Liver (tissue), 9 donors: Measurements from ENCODE around the gene LONRF2. TPM values are rescaled to one million over a fixed set of nuclear protein-coding genes. Genes with fewer than 3 reads are reported as not detected.
A peak's percentile ranks its signal among the peaks of the same experiment; 100 is the strongest.

Experiments
- DNase-seq: peaks from one replicate; pipeline ENCODE4 v3.0.0-alpha.2; 2017; ENCODE audit warnings: low spot score
- H3K27ac ChIP-seq, 2 donors: one replicate each; pipeline ENCODE4 v1.7.0; 2013; ENCODE audit warnings: inconsistent platforms in 2 of 2, low read length in 2 of 2, control low read depth in 1 of 2, low read depth in 1 of 2, mild to moderate bottlenecking in 1 of 2
- H3K27me3 ChIP-seq, 4 donors: one replicate each; pipeline versions ENCODE4 v1.6.1 to v1.7.0; 2013; ENCODE audit warnings: low read length in 3 of 4, inconsistent platforms in 1 of 4, mild to moderate bottlenecking in 1 of 4, moderate library complexity in 1 of 4; ENCODE audit not compliant: control insufficient read depth in 4 of 4, insufficient read depth in 4 of 4
- H3K36me3 ChIP-seq, 4 donors: one replicate each; pipeline versions ENCODE4 v1.6.1 to v1.7.0; 2013; ENCODE audit warnings: low read length in 3 of 4, mild to moderate bottlenecking in 3 of 4, low read depth in 1 of 4, moderate library complexity in 1 of 4; ENCODE audit not compliant: control insufficient read depth in 4 of 4, insufficient read depth in 3 of 4
- H3K4me1 ChIP-seq, 4 donors: one replicate each; pipeline versions ENCODE4 v1.6.1 to v1.7.0; 2013; ENCODE audit warnings: low read length in 3 of 4, mild to moderate bottlenecking in 3 of 4, moderate library complexity in 1 of 4; ENCODE audit not compliant: control insufficient read depth in 4 of 4, insufficient read depth in 4 of 4
- H3K4me3 ChIP-seq, 3 donors: one replicate each; pipeline versions ENCODE4 v1.6.1 to v1.7.0; 2013; ENCODE audit warnings: low read length in 3 of 3, control low read depth in 1 of 3, low read depth in 1 of 3, mild to moderate bottlenecking in 1 of 3
- H3K9ac ChIP-seq, 2 donors: one replicate each; pipeline ENCODE4 v1.7.0; 2013; ENCODE audit warnings: low read length in 2 of 2, mild to moderate bottlenecking in 2 of 2, moderate library complexity in 2 of 2, control low read depth in 1 of 2, low read depth in 1 of 2
- H3K9me3 ChIP-seq, 4 donors: one replicate each; pipeline versions ENCODE4 v1.6.1 to v1.7.0; 2013; ENCODE audit warnings: low read length in 3 of 4; ENCODE audit not compliant: control insufficient read depth in 4 of 4
- ATF3 ChIP-seq: IDR thresholded peaks from 2 replicates; pipeline ENCODE4 v1.6.1; 2016; ENCODE audit warnings: antibody characterized with exemption
- CTCF ChIP-seq: fragments of 150-350 bp; IDR thresholded peaks from 2 replicates; pipeline ENCODE4 v1.5.1; 2017; ENCODE audit warnings: improper control_type of control experiment, low read depth, low read length; ENCODE audit not compliant: missing input control
- EGR1 ChIP-seq, 2 donors: IDR thresholded peaks; 2 replicates each; pipeline ENCODE4 v1.6.1; 2016 to 2018; ENCODE audit warnings: antibody characterized with exemption in 2 of 2, low read depth in 2 of 2
- FOXA1 ChIP-seq: IDR thresholded peaks from 2 replicates; pipeline ENCODE4 v1.6.1; 2016; ENCODE audit warnings: antibody characterized with exemption
- GABPA ChIP-seq, 2 donors: IDR thresholded peaks in 1 of 2; conservative IDR thresholded peaks in 1 of 2; 2 replicates each; pipeline ENCODE4 v1.6.1; 2016; ENCODE audit warnings: antibody characterized with exemption in 2 of 2, mild to moderate bottlenecking in 1 of 2, moderate library complexity in 1 of 2
- HNF4G ChIP-seq: IDR thresholded peaks from 2 replicates; pipeline ENCODE4 v1.6.1; 2016; ENCODE audit warnings: antibody characterized with exemption
- JUND ChIP-seq, 2 donors: IDR thresholded peaks; 2 replicates each; pipeline ENCODE4 v1.6.1; 2016; ENCODE audit warnings: antibody characterized with exemption in 2 of 2
- MAX ChIP-seq: IDR thresholded peaks from 2 replicates; pipeline ENCODE4 v1.6.1; 2016; ENCODE audit warnings: antibody characterized with exemption
- RAD21 ChIP-seq, 2 donors: IDR thresholded peaks; 2 replicates each; pipeline ENCODE4 v1.6.1; 2016; ENCODE audit warnings: antibody characterized with exemption in 2 of 2, mild to moderate bottlenecking in 2 of 2
- REST ChIP-seq: IDR thresholded peaks from 2 replicates; pipeline ENCODE4 v1.6.1; 2016; ENCODE audit warnings: antibody characterized with exemption, mild to moderate bottlenecking
- RXRA ChIP-seq, 2 donors: IDR thresholded peaks; 2 replicates each; pipeline ENCODE4 v1.6.1; 2017 to 2018; ENCODE audit warnings: antibody characterized with exemption in 2 of 2, mild to moderate bottlenecking in 1 of 2
- SP1 ChIP-seq: IDR thresholded peaks from 2 replicates; pipeline ENCODE4 v1.6.1; 2018; ENCODE audit warnings: antibody characterized with exemption, mild to moderate bottlenecking
- TAF1 ChIP-seq: conservative IDR thresholded peaks from 2 replicates; pipeline ENCODE4 v1.6.1; 2016; ENCODE audit warnings: antibody characterized with exemption, mild to moderate bottlenecking
- YY1 ChIP-seq: IDR thresholded peaks from 2 replicates; pipeline ENCODE4 v1.6.1; 2016; ENCODE audit warnings: antibody characterized with exemption, mild to moderate bottlenecking
- WGBS: extraction: QIAGEN DNeasy Blood & Tissue Kit; methylation state at CpG from one replicate; pipeline ENCODE4 v1.1.7; 2013; 5-methylcytosine and 5-hydroxymethylcytosine counted together
- polyA plus RNA-seq, 2 donors: library from polyadenylated mRNA; stranded (reverse) in 1 of 2; unstranded in 1 of 2; fragments of 200-250 nt in 1 of 2; fragments of >200 nt in 1 of 2; fragmentation: Nextera tagmentation in 1 of 2; extraction: Ambion mirVana in 1 of 2; gene quantifications; one replicate each; pipeline versions ENCODE4 v1.2.1 to v1.2.3, GENCODE V29; 2013 to 2015
- total RNA-seq, 2 donors: library from RNA; depleted of rRNA; stranded (reverse); fragments of >200 nt; gene quantifications; one replicate each; pipeline ENCODE4 v1.2.3, GENCODE V29; 2014
- TF ChIP-seq, protein P1 (sequence below): IDR thresholded peaks from 2 replicates; pipeline ENCODE4 v1.6.1; 2016; ENCODE audit warnings: antibody characterized with exemption
- donor health status: healthy.
- donor health status: healthy.
- donor health status: healthy.
- donor health status: healthy.
- donor health status: healthy.

Gene LONRF2
- total and polyA plus RNA-seq, 4 donors: 0.06 to 3.7 (median 0.24) TPM

GRCh38 chr2:100274566-100275199, 47.6 kb downstream of the LONRF2 start:
- WGBS: 92% methylated on average over 17 of the region's 17 CpGs
- Histone ChIP-seq H3K27ac (no peak overlapping the region), H3K4me3 (no peak overlapping the region), H3K9ac (no peak overlapping the region), H3K27me3 (no peaks in the 10 kb centered on the region), H3K36me3 (no peaks in the 10 kb centered on the region), H3K4me1 (no peaks in the 10 kb centered on the region), H3K9me3 (no peaks in the 10 kb centered on the region)
- TF ChIP-seq MAX: no peak
- TF ChIP-seq ATF3: no peak
- TF ChIP-seq HNF4G: no peak
- no peak for TF ChIP-seq CTCF
- no peak for TF ChIP-seq TAF1
- no peak for TF ChIP-seq REST
- peak; percentile 22 for DNase-seq

DNA sequence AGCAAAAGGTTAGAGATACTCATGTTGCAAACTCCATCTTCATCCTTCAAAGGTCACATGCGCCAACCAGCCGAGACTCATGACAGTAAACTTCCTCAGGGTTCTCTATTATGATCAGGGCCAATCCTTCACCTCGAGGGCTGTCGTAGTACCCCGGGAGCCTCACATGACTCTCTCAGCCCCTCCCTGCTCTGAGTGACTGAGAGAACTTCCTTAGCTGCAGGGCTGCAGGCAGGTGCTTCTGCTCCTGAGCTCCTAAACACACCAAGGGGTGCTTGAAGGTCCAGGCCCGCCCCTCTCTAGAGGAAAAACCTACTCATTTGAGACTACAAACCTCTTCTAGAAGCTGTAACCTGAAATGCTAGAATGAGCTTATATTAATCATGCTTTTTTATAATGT, 48.2 kb downstream of the LONRF2 start:
- Histone ChIP-seq H3K9me3 (no peaks in the 10 kb centered on the region), H3K4me1 (no peaks in the 10 kb centered on the region), H3K4me3 (no peak overlapping the region), H3K36me3 (no peaks in the 10 kb centered on the region), H3K27me3 (no peaks in the 10 kb centered on the region), H3K9ac (no peak overlapping the region), H3K27ac (no peak overlapping the region)
- TF ChIP-seq EGR1 (IDR thresholded peaks at IDR 0.05; ENCODE audit: low read depth in 2 of 2) (no peak), RXRA (IDR thresholded peaks at IDR 0.05) (no peak), RAD21 (IDR thresholded peaks at IDR 0.05) (no peak), CTCF (no peak), JUND (IDR thresholded peaks at IDR 0.05) (no peak), MAX (no peak), REST (no peak), GABPA (IDR thresholded peaks at IDR 0.05 in 1 of 2, conservative IDR thresholded peaks at IDR 0.05 in 1 of 2) (no peak), FOXA1 (no peak), HNF4G (no peak), ATF3 (no peak), YY1 (no peak), TAF1 (no peak), SP1 (no peak)
- TF ChIP-seq, protein P1, sequence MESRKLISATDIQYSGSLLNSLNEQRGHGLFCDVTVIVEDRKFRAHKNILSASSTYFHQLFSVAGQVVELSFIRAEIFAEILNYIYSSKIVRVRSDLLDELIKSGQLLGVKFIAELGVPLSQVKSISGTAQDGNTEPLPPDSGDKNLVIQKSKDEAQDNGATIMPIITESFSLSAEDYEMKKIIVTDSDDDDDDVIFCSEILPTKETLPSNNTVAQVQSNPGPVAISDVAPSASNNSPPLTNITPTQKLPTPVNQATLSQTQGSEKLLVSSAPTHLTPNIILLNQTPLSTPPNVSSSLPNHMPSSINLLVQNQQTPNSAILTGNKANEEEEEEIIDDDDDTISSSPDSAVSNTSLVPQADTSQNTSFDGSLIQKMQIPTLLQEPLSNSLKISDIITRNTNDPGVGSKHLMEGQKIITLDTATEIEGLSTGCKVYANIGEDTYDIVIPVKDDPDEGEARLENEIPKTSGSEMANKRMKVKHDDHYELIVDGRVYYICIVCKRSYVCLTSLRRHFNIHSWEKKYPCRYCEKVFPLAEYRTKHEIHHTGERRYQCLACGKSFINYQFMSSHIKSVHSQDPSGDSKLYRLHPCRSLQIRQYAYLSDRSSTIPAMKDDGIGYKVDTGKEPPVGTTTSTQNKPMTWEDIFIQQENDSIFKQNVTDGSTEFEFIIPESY: no peak
- no peak for DNase-seq
- 73% methylated on average over 6 of the region's 6 CpGs for WGBS
